Adrenal gland (tissue), 5 donors: Measurements from ENCODE around the gene ZFP36L1.

ENCODE experiments used
- CTCF ChIP-seq, 6 experiments: fragments of 450-650 bp in 4 of 6; fragments of 200-600 bp in 2 of 6; sonication (generic) in 1 of 6; IDR thresholded peaks; 1 replicate in 5 of 6; 2 replicates in 1 of 6; pipeline versions ENCODE4 v1.5.1 to v1.8.0; 2016 to 2021; ENCODE audit warnings: antibody characterized with exemption in 6 of 6, mild to moderate bottlenecking in 2 of 6, moderate library complexity in 1 of 6
- POLR2A ChIP-seq, 2 donors: fragments of 450-650 bp; IDR thresholded peaks; one replicate each; pipeline ENCODE4 v1.6.1; 2017; ENCODE audit warnings: antibody characterized with exemption in 2 of 2, mild to moderate bottlenecking in 2 of 2, moderate library complexity in 1 of 2
- donor health status: DM: no; HTN: no; CAD: no.

- TF ChIP-seq CTCF (IDR thresholded peaks at IDR 0.05) (no peak), POLR2A (IDR thresholded peaks at IDR 0.05) (no peak)
These were observed 11.5 kb downstream of the ZFP36L1 start for GRCh38 chr14:68781161-68782021.
